CD8-positive, alpha-beta memory T cell (primary cell): ENCODE data around the gene ROGDI. TPM values are rescaled to one million over a fixed set of nuclear protein-coding genes. Genes with fewer than 3 reads are reported as not detected.
A peak's percentile ranks its signal among the peaks of the same experiment; 100 is the strongest.

Source experiments
- CTCF ChIA-PET: fragments of 350-600 bp; sonication (Branson Sonifier 250); formaldehyde crosslinking; loops from one replicate; lab custom pipeline; 2021; ENCODE audit warnings: antibody characterized with exemption; lab: Charles Lee
- POLR2A ChIA-PET: fragments of 350-600 bp; sonication (Branson Sonifier 250); formaldehyde crosslinking; loops from one replicate; lab custom pipeline; 2021; ENCODE audit warnings: antibody characterized with exemption; lab: Charles Lee
- DNase-seq, 5 donors: peaks; one replicate each; pipeline versions ENCODE4 v3.0.0 to v3.0.0-alpha.2; 2020 to 2022; ENCODE audit warnings: mixed read lengths in 1 of 5
- H3K27ac ChIP-seq: one replicate; pipeline ENCODE4 v1.7.0; 2013; ENCODE audit warnings: low read depth, mild to moderate bottlenecking, low read length, moderate library complexity
- H3K27me3 ChIP-seq: 2 replicates; pipeline ENCODE4 v1.7.0; 2013; ENCODE audit warnings: low read length, mild to moderate bottlenecking; ENCODE audit not compliant: insufficient read depth, poor library complexity, severe bottlenecking
- H3K36me3 ChIP-seq: 2 replicates; pipeline ENCODE4 v1.7.0; 2013; ENCODE audit warnings: mild to moderate bottlenecking, low read length, moderate library complexity; ENCODE audit not compliant: insufficient read depth
- H3K4me1 ChIP-seq: 2 replicates; pipeline ENCODE4 v1.7.0; 2013; ENCODE audit warnings: mild to moderate bottlenecking, low read length, moderate library complexity; ENCODE audit not compliant: insufficient read depth
- H3K4me3 ChIP-seq: 2 replicates; pipeline ENCODE4 v1.7.0; 2013; ENCODE audit warnings: mild to moderate bottlenecking, low read length
- H3K9me3 ChIP-seq: 2 replicates; pipeline ENCODE4 v1.7.0; 2013; ENCODE audit warnings: mild to moderate bottlenecking, low read length
- H3K27ac Mint-ChIP-seq, 8 donors: one replicate each; pipeline ENCODE4 v1.8.0; 2020 to 2021; ENCODE audit warnings: mixed read lengths in 8 of 8, mild to moderate bottlenecking in 6 of 8, inconsistent platforms in 3 of 8, moderate library complexity in 3 of 8
- H3K27me3 Mint-ChIP-seq, 2 donors: one replicate each; pipeline ENCODE4 v1.8.0; 2020 to 2021; ENCODE audit warnings: mixed read lengths in 2 of 2, mild to moderate bottlenecking in 1 of 2, moderate library complexity in 1 of 2
- H3K36me3 Mint-ChIP-seq, 3 donors: one replicate each; pipeline ENCODE4 v1.8.0; 2020 to 2021; ENCODE audit warnings: mixed read lengths in 3 of 3, inconsistent platforms in 1 of 3, mild to moderate bottlenecking in 1 of 3
- H3K4me1 Mint-ChIP-seq, 3 donors: one replicate each; pipeline ENCODE4 v1.8.0; 2020 to 2021; ENCODE audit warnings: mixed read lengths in 3 of 3, inconsistent platforms in 1 of 3, mild to moderate bottlenecking in 1 of 3
- H3K4me3 Mint-ChIP-seq, 7 donors: one replicate each; pipeline ENCODE4 v1.8.0; 2020 to 2021; ENCODE audit warnings: mixed read lengths in 7 of 7, mild to moderate bottlenecking in 6 of 7, moderate library complexity in 4 of 7, inconsistent platforms in 2 of 7
- H3K9me3 Mint-ChIP-seq, 5 donors: one replicate each; pipeline ENCODE4 v1.8.0; 2020 to 2022; ENCODE audit warnings: mixed read lengths in 5 of 5, mild to moderate bottlenecking in 3 of 5, moderate library complexity in 2 of 5, inconsistent platforms in 1 of 5
- polyA plus RNA-seq: library from polyadenylated mRNA; unstranded; fragments of 300-500 nt; fragmentation: Illumina TruSeq; gene quantifications from one replicate; pipeline ENCODE4 v1.2.3, GENCODE V29; 2021
- total RNA-seq, 2 experiments: library from RNA; stranded (reverse); gene quantifications; one replicate each; pipeline ENCODE4 v1.2.3, GENCODE V29; 2021

ROGDI gene
- total and polyA plus RNA-seq, 3 experiments from 2014 or later, result 7.4 to 8.1 (median 7.8) TPM

DNA sequence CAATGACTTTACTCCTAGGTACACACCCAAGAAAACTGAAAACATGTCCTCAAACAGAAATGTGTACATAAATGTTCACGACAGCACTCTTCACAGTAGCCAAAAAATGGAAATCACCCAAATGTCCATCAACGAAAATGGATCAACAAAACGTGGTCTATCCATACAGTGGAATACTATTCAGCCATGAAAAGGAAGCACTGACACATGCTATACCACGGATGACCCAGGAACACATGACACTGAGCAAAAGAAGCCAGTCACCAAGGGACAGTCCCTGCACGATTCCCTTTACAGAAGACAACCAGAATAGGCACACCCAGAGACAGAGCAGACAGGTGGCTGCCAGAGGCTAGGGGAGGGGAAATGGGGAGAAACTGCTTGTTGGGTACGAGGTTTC lies 46.7 kb downstream of the ROGDI start:
- Histone ChIP-seq H3K4me3 (no peak overlapping the region), H3K4me1 (no peaks in the 10 kb centered on the region), H3K9me3 (no peaks in the 10 kb centered on the region), H3K36me3 (peaks cover 24% of the 10 kb centered on the region), H3K27ac (no peak overlapping the region), H3K27me3 (no peaks in the 10 kb centered on the region)
- peaks cover 0 to 1% (median 0%) of the 10 kb centered on the region in 5 donors for H3K9me3 Mint-ChIP-seq
- H3K27ac Mint-ChIP-seq, result peak overlapping the region in 2 of 8 donors; percentile 38 to 43
- ChIA-PET CTCF (no interaction called here), POLR2A (no interaction called here)
- peaks cover 0 to 2% (median 0%) of the 10 kb centered on the region in 3 donors for H3K4me1 Mint-ChIP-seq
- H3K27me3 Mint-ChIP-seq, result no peaks in the 10 kb centered on the region
- no peak for DNase-seq
- peaks cover 7 to 84% (median 18%) of the 10 kb centered on the region in 3 donors for H3K36me3 Mint-ChIP-seq
- H3K4me3 Mint-ChIP-seq, result no peak overlapping the region

DNA sequence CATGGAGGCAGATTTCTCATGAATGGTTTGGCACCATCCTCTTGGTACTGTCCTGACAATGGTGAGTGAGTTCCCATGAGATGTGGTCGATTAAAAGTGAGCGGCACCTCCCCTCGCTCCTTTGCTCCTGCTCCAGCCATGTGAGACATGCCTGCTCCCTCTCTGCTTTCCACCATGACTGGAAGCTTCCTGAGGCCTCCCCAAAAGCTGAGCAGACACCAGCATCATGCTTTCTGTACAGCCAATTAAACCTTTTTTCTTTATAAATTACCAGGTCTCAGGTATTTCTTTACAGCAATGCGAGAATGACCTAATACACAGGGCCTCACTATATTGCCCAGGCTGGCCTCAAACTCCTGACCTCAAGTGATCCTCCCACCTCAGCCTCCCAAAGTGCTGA lies 47.6 kb downstream of the ROGDI start:
- CTCF ChIA-PET, result no interaction called here
- POLR2A ChIA-PET, result no interaction called here
- H3K36me3 Mint-ChIP-seq, result peaks cover 7 to 78% (median 17%) of the 10 kb centered on the region in 3 donors

DNA sequence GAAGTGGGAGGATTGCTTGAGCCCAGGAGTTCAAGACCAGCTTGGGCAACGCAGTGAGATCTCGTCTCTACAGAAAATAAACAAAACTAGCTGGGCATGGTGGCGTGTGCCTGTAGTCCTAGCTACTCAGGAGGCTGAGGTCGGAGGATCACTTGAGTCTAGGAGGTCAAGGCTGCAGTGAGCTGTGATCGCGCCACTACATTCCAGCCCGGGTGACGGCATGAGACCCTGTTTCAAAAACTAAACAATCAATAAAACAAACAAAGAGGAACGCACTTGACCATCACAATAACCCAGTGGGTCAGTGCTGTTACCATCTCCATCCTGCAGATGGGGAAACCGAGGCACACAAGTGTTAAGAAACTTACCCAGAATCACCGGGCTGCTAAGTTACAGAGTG lies 49.2 kb downstream of the ROGDI start:
- Histone ChIP-seq H3K9me3 (no peaks in the 10 kb centered on the region), H3K36me3 (peaks cover 12% of the 10 kb centered on the region), H3K4me1 (no peaks in the 10 kb centered on the region), H3K27me3 (no peaks in the 10 kb centered on the region), H3K4me3 (no peak overlapping the region), H3K27ac (no peak overlapping the region)
- ChIA-PET CTCF (no interaction called here), POLR2A (interaction anchor here (0.6 kb wide), 1 partner anchor 46 kb away, joined by 17 read pairs; no protein-coding TSS in a partner anchor)
- no peak for DNase-seq
- peaks cover 5 to 10% (median 6%) of the 10 kb centered on the region in 3 donors for H3K4me1 Mint-ChIP-seq
- H3K36me3 Mint-ChIP-seq, result peaks cover 7 to 66% (median 11%) of the 10 kb centered on the region in 3 donors
- peak overlapping the region in 1 of 8 donors; percentile 17 for H3K27ac Mint-ChIP-seq
- no peak overlapping the region for H3K4me3 Mint-ChIP-seq
- H3K27me3 Mint-ChIP-seq, result no peaks in the 10 kb centered on the region
- H3K9me3 Mint-ChIP-seq, result peaks cover 0 to 1% (median 0%) of the 10 kb centered on the region in 5 donors

More for the DNA sequence above, 47.6 kb downstream of the ROGDI start:
- no peak for DNase-seq
- no peak overlapping the region for H3K27ac Mint-ChIP-seq
- no peak overlapping the region for H3K27ac ChIP-seq
- no peaks in the 10 kb centered on the region for H3K4me1 ChIP-seq
- H3K4me3 Mint-ChIP-seq, result no peak overlapping the region
- H3K9me3 Mint-ChIP-seq, result peaks cover 0 to 1% (median 0%) of the 10 kb centered on the region in 5 donors
- H3K9me3 ChIP-seq, result no peaks in the 10 kb centered on the region
- H3K27me3 ChIP-seq, result no peaks in the 10 kb centered on the region
- peaks cover 0 to under 1% (median 0%) of the 10 kb centered on the region in 3 donors for H3K4me1 Mint-ChIP-seq
- H3K27me3 Mint-ChIP-seq, result no peaks in the 10 kb centered on the region
- peaks cover 24% of the 10 kb centered on the region for H3K36me3 ChIP-seq
- no peak overlapping the region for H3K4me3 ChIP-seq

DNA sequence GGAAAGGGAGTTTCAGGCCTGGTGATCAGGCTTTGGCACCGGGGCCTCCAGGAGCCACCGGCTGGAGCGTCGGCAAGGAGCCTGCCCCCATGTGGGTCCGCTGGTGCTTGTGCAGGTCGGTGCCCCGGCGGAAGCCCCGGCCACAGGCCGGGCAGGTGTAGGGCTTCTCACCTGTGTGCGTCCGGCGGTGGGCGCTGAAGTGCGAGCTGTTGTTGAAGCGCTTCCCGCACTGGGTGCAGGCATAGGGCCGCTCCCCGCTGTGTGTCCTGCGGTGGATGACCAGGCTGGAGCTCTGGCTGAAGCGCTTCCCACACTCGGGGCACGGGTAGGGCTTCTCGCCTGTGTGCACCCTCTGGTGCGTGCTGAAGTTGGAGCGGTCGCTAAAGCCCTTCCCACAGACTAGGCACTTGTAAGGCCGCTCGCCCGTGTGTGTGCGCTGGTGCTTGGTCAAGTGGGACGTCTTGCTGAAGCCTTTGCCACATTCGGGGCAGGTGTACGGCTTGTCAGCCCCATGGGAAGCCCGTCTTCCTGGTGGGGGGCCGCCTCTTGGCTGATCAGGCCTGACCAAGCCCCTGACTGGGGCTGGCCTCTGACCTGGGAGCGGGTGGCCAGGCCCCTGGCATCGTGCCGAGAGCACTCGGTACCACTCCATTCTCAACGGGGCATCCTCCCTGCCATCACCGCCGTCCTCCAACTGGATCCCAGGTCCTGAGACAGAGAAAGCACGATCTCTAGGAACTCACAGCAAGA lies 49.9 kb downstream of the ROGDI start:
- CTCF ChIA-PET, result no interaction called here
- no peaks in the 10 kb centered on the region for H3K27me3 Mint-ChIP-seq

DNA sequence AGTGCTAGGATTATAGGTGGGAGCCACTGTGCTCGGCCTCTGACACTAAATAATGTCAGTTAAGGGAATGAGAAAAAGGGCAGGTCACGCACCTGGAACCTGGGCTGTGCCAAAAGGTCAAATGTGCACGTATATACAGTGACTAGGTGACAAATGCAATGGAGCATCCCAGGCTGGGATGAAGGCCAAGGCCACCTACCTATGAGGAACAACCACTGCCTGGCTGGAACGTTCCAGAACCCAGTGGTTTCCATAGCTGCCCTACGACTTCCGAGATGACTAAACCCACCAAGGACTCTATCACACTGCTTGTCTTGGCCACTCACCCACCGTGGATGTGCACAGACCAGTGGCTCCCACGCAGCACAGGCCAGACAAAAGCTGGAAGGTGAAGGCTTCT lies 51.5 kb downstream of the ROGDI start:
- no peaks in the 10 kb centered on the region for H3K27me3 ChIP-seq
- POLR2A ChIA-PET, result no interaction called here
- no peak overlapping the region for H3K4me3 Mint-ChIP-seq
- no peaks in the 10 kb centered on the region for H3K27me3 Mint-ChIP-seq
- peaks cover 0 to 1% (median 0%) of the 10 kb centered on the region in 5 donors for H3K9me3 Mint-ChIP-seq
- H3K4me3 ChIP-seq, result no peak overlapping the region
- CTCF ChIA-PET, result no interaction called here
- H3K27ac ChIP-seq, result no peak overlapping the region
- peaks cover 13 to 30% (median 20%) of the 10 kb centered on the region in 3 donors for H3K4me1 Mint-ChIP-seq
- no peak for DNase-seq
- H3K4me1 ChIP-seq, result peaks cover 8% of the 10 kb centered on the region
- peaks cover 9% of the 10 kb centered on the region for H3K36me3 ChIP-seq
- peak overlapping the region in 1 of 8 donors; percentile 11 for H3K27ac Mint-ChIP-seq
- no peaks in the 10 kb centered on the region for H3K9me3 ChIP-seq
- H3K36me3 Mint-ChIP-seq, result peaks cover 5 to 46% (median 8%) of the 10 kb centered on the region in 3 donors

More for the DNA sequence above, 49.9 kb downstream of the ROGDI start:
- DNase-seq, result no peak
- POLR2A ChIA-PET, result no interaction called here
- H3K27me3 ChIP-seq, result no peaks in the 10 kb centered on the region
- peaks cover 2% of the 10 kb centered on the region for H3K4me1 ChIP-seq
- Mint-ChIP-seq H3K9me3 (peaks cover 0 to 1% (median 0%) of the 10 kb centered on the region in 5 donors), H3K36me3 (peaks cover 7 to 60% (median 11%) of the 10 kb centered on the region in 3 donors), H3K27ac (no peak overlapping the region), H3K4me1 (peaks cover 12 to 17% (median 13%) of the 10 kb centered on the region in 3 donors), H3K4me3 (no peak overlapping the region)
- no peaks in the 10 kb centered on the region for H3K9me3 ChIP-seq
- peaks cover 10% of the 10 kb centered on the region for H3K36me3 ChIP-seq
- H3K27ac ChIP-seq, result no peak overlapping the region
- H3K4me3 ChIP-seq, result no peak overlapping the region

DNA sequence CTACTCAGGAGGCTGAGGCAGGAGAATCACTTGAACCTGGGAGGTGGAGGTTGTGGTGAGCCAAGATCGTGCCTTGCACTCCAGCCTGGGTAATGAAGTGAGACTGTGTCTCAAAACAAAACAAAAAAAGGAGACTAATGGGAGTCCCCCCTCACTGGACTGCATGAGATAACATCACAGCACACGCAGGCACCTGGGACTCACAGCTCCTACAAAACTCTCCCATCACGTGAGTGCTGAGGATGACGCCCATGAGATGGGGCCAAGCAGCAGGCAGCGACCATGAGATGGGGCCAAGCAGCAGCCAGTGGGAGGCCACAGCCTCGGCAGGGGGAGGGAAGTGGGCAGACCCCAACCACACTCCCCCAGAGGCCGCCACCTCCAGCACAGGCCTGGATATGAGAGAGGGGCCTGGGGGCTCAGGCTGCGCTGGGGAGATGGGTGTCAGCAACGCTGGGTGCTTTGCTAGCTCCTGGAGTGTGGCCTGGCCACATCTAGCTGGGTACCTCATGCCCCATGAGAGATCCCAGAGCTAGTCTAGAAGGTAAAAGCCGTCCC lies 52.7 kb downstream of the ROGDI start:
- H3K4me3 ChIP-seq, result no peak overlapping the region
- Mint-ChIP-seq H3K36me3 (peaks cover 0 to 37% (median 3%) of the 10 kb centered on the region in 3 donors), H3K9me3 (no peaks in the 10 kb centered on the region), H3K27ac (no peak overlapping the region), H3K4me3 (no peak overlapping the region), H3K27me3 (no peaks in the 10 kb centered on the region), H3K4me1 (peaks cover 13 to 31% (median 20%) of the 10 kb centered on the region in 3 donors)
- no peaks in the 10 kb centered on the region for H3K27me3 ChIP-seq
- peaks cover 8% of the 10 kb centered on the region for H3K4me1 ChIP-seq
- CTCF ChIA-PET, result no interaction called here
- H3K27ac ChIP-seq, result no peak overlapping the region
- DNase-seq, result no peak
- peaks cover 3% of the 10 kb centered on the region for H3K36me3 ChIP-seq
- no peaks in the 10 kb centered on the region for H3K9me3 ChIP-seq
- POLR2A ChIA-PET, result no interaction called here

DNA sequence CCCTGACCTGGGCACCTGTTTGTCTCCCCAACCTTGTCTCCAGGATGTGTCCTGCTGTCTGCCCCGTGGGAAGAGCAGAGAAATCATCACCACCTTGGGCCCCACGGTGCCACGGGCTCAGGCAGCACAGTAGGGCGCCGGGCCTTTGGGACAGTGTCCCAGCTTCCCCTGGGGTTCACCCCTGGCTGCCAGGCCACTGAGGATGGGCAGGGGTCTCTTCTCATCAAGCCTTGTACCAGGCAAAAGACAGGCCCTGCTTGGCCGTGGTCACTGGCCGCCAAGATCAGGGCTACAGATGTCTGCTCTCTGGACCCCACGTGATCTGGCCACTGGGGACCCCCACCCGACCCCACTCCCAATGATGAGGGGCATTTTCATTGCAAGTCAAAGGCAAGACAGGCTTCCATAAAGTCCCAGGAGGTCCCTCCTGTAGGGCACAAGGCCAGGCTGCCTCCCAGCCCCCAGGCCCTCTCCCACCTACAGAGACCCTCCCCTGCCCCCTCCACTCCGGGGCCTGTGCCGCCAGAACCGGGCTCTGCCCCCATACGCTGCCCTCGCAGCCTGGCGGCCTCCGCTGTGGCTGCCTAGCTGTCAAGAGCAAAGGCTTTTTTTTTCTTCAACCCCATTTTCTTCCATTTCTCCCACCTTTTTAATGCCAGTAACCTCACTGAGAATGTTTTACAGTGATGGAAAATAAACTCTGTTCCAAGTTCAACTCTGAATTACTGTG lies 53.6 kb downstream of the ROGDI start:
- Histone ChIP-seq H3K4me3 (no peak overlapping the region), H3K9me3 (no peaks in the 10 kb centered on the region), H3K4me1 (peaks cover 8% of the 10 kb centered on the region), H3K27ac (no peak overlapping the region), H3K36me3 (peaks cover 3% of the 10 kb centered on the region), H3K27me3 (no peaks in the 10 kb centered on the region)
- Mint-ChIP-seq H3K27ac (peak overlapping the region in 7 of 8 donors; percentile 40 to 98 (median 83)), H3K4me3 (peak overlapping the region in 1 of 7 donors; percentile 13), H3K9me3 (no peaks in the 10 kb centered on the region), H3K36me3 (peaks cover 0 to 31% (median 3%) of the 10 kb centered on the region in 3 donors), H3K4me1 (peaks cover 13 to 31% (median 20%) of the 10 kb centered on the region in 3 donors), H3K27me3 (no peaks in the 10 kb centered on the region)
- POLR2A ChIA-PET, result interaction anchor here (1.5 kb wide), 1 partner anchor 14 kb away, joined by 6 read pairs; the partner anchor contains the start of genes ANKS3 and DNAAF8
- no peak for DNase-seq
- CTCF ChIA-PET, result no interaction called here
